K562 (cell line): ENCODE data around the gene HPS5. TPM values are rescaled to one million over a fixed set of nuclear protein-coding genes. Genes with fewer than 3 reads are reported as not detected.

Experiments used
- ATAC-seq: fragments of 200-7000 bp; cut with Tn5 transposase; 3 replicates; pipeline ENCODE4 v1.9.1; 2020; ENCODE audit warnings: moderate library complexity
- BruUV-seq: library from RNA; stranded (reverse); fragments of 400-500 nt; replicated peaks from 2 replicates; lab custom pipeline; 2021; lab: Mats Ljungman, UMichigan
- CTCF ChIA-PET: fragments of 300-600 bp; formaldehyde crosslinking; extraction: SDS; loops from one replicate; lab custom pipeline; 2021; ENCODE audit warnings: low intra/inter-chr PET ratio; lab: Yijun Ruan, JAX
- POLR2A ChIA-PET: fragments of 300-600, 350-650 bp; sonication (Branson Sonifier 250); formaldehyde crosslinking; extraction: SDS; loops from one replicate; lab custom pipeline; 2021; ENCODE audit warnings: antibody characterized with exemption, inconsistent platforms; lab: Yijun Ruan, JAX
- DNase-seq, 4 experiments: peaks; one replicate each; pipeline versions ENCODE4 v3.0.0 to v3.0.0-alpha.2; 2011 to 2018; ENCODE audit warnings: low spot score in 3 of 4, mixed read lengths in 3 of 4; ENCODE audit errors: extremely low read depth in 1 of 4
- FAIRE-seq: peaks from 2 replicates; lab custom pipeline; 2011; peaks lifted over from hg19 to GRCh38; lab: Jason Lieb, UNC
- H2AFZ ChIP-seq: 2 replicates; pipeline ENCODE4 v1.6.0; 2011; ENCODE audit warnings: low read depth, low read length, control low read depth, inconsistent platforms
- H3K27ac ChIP-seq: fragments of 200-600 bp; 3 replicates; pipeline ENCODE4 v1.8.0; 2011; ENCODE audit warnings: low read depth, mild to moderate bottlenecking, control low read depth, inconsistent platforms, low read length, moderate library complexity, mixed read lengths; ENCODE audit errors: extremely low read depth
- H3K27me3 ChIP-seq, 2 experiments: fragments of 300-600 bp in 1 of 2; 2 replicates in 1 of 2; 3 replicates in 1 of 2; pipeline versions ENCODE4 v1.6.0 to v1.8.0; 2011; ENCODE audit warnings: inconsistent platforms in 2 of 2, low read length in 2 of 2, mild to moderate bottlenecking in 1 of 2, mixed read lengths in 1 of 2, moderate library complexity in 1 of 2; ENCODE audit not compliant: control insufficient read depth in 2 of 2, insufficient read depth in 2 of 2
- H3K36me3 ChIP-seq: fragments of 300-600 bp; 3 replicates; pipeline ENCODE4 v1.8.0; 2011; ENCODE audit warnings: mild to moderate bottlenecking, low read length, inconsistent platforms; ENCODE audit not compliant: control insufficient read depth, insufficient read depth
- H3K4me1 ChIP-seq, 2 experiments: fragments of 200-600 bp in 1 of 2; replicated peaks in 1 of 2; 2 replicates in 1 of 2; 3 replicates in 1 of 2; pipeline versions ENCODE4 v1.5.1 to v1.8.0; 2011; ENCODE audit warnings: inconsistent platforms in 2 of 2, low read length in 2 of 2, mild to moderate bottlenecking in 1 of 2, mixed read lengths in 1 of 2, moderate library complexity in 1 of 2; ENCODE audit not compliant: control insufficient read depth in 2 of 2, insufficient read depth in 2 of 2
- H3K4me2 ChIP-seq: 2 replicates; pipeline ENCODE4 v1.6.1; 2011; ENCODE audit warnings: low read length, control low read depth, inconsistent platforms, mixed read lengths; ENCODE audit not compliant: insufficient read depth
- H3K4me3 ChIP-seq: fragments of 200-600 bp; sonication (generic), shearing (Covaris generic); 2 replicates; pipeline ENCODE4 v1.5.1; 2016; ENCODE audit warnings: control low read depth, inconsistent platforms
- H3K79me2 ChIP-seq: fragments of 200-600 bp; 3 replicates; pipeline ENCODE4 v1.8.0; 2011; ENCODE audit warnings: low read length, inconsistent platforms; ENCODE audit not compliant: control insufficient read depth, insufficient read depth
- H3K9ac ChIP-seq, 2 experiments: 2 replicates each; pipeline versions ENCODE4 v1.6.0 to v1.6.1; 2011; ENCODE audit warnings: low read depth in 2 of 2, low read length in 2 of 2, control low read depth in 1 of 2, inconsistent platforms in 1 of 2, mild to moderate bottlenecking in 1 of 2, mixed read lengths in 1 of 2; ENCODE audit not compliant: insufficient read depth in 1 of 2
- H3K9me1 ChIP-seq: one replicate; pipeline ENCODE4 v1.6.0; 2011; ENCODE audit warnings: inconsistent platforms, mild to moderate bottlenecking, low read length, moderate library complexity; ENCODE audit not compliant: control insufficient read depth, insufficient read depth
- H3K9me3 ChIP-seq: replicated peaks from 2 replicates; pipeline ENCODE4 v1.5.1; 2011; ENCODE audit warnings: low read depth, low read length, inconsistent platforms; ENCODE audit not compliant: control insufficient read depth, insufficient read depth
- H4K20me1 ChIP-seq: replicated peaks from 2 replicates; pipeline ENCODE4 v1.6.1; 2011; ENCODE audit warnings: low read length, inconsistent platforms, mixed read lengths; ENCODE audit not compliant: control insufficient read depth, insufficient read depth
- JUNB ChIP-seq: fragments of 450-650 bp; formaldehyde crosslinking; conservative IDR thresholded peaks from 2 replicates; pipeline ENCODE4 v1.4.0; 2020; ENCODE audit warnings: mild to moderate bottlenecking
- NONO ChIP-seq, 2 experiments: fragments of 200-400 bp in 1 of 2; fragments of 450-650 bp in 1 of 2; formaldehyde crosslinking in 1 of 2; IDR thresholded peaks; 2 replicates each; pipeline ENCODE4 v1.6.1; 2017; ENCODE audit warnings: low read depth in 2 of 2, mild to moderate bottlenecking in 2 of 2, moderate library complexity in 2 of 2, low read length in 1 of 2
- NR2C2 ChIP-seq, 2 experiments: fragments of 200-800 bp in 1 of 2; sonication (Bioruptor generic) in 1 of 2; sonication (generic) in 1 of 2; formaldehyde crosslinking in 1 of 2; IDR thresholded peaks; 2 replicates each; pipeline versions ENCODE4 v1.6.1 to v1.8.0; 2016 to 2022; ENCODE audit warnings: mild to moderate bottlenecking in 1 of 2, missing compliant biosample characterization in 1 of 2, missing genetic modification characterization in 1 of 2, missing genetic modification reagents in 1 of 2
- TRIM28 ChIP-seq: fragments of 450-650 bp; IDR thresholded peaks from 2 replicates; pipeline ENCODE4 v1.6.1; 2017
- ZNF165 ChIP-seq: fragments of 250-450 bp; sonication (Bioruptor Pico); IDR thresholded peaks from 2 replicates; pipeline ENCODE4 v1.4.0; 2020; ENCODE audit warnings: borderline replicate concordance
- ZNF232 ChIP-seq: sonication (generic); formaldehyde crosslinking; IDR thresholded peaks from 2 replicates; pipeline ENCODE4 v1.8.0; 2022; ENCODE audit warnings: mild to moderate bottlenecking, missing genetic modification reagents
- ZNF239 ChIP-seq: fragments of 250-450 bp; sonication (Bioruptor Pico); IDR thresholded peaks from 2 replicates; pipeline ENCODE4 v1.4.0; 2020; ENCODE audit warnings: mild to moderate bottlenecking
- ZNF24 ChIP-seq: fragments of 450-650 bp; IDR thresholded peaks from 2 replicates; pipeline ENCODE4 v1.6.1; 2016
- ZNF592 ChIP-seq: fragments of 450-650 bp; IDR thresholded peaks from 2 replicates; pipeline ENCODE4 v1.6.1; 2017; ENCODE audit warnings: antibody characterized with exemption, mild to moderate bottlenecking
- ZNF655 ChIP-seq: fragments of 250-450 bp; sonication (Bioruptor Pico); IDR thresholded peaks from 2 replicates; pipeline ENCODE4 v1.5.0; 2021
- WGBS: fragments of 100-300 bp; shearing (Covaris generic); methylation state at CpG from one replicate; pipeline ENCODE4 v1.1.6; 2016; ENCODE audit warnings: low coverage, mixed read lengths; ENCODE audit not compliant: insufficient coverage; ENCODE audit errors: missing lambda C conversion rate; 5-methylcytosine and 5-hydroxymethylcytosine counted together
- in situ Hi-C: fragments of 300-500 bp; cut with MboI; formaldehyde crosslinking; loops from 4 replicates; pipeline ENCODE4 v1.15.0; 2018; ENCODE audit warnings: inconsistent platforms, mixed read lengths
- intact Hi-C: fragments of 100-400 bp; cut with micrococcal nuclease; formaldehyde crosslinking; loops from 2 replicates; pipeline ENCODE4 v1.14.2; 2022
- polyA plus RNA-seq, 8 experiments: library from polyadenylated mRNA; depleted of rRNA in 4 of 8; stranded (reverse) in 5 of 8; unstranded in 3 of 8; fragments of >200 nt; fragmentation: Nextera tagmentation in 2 of 8; fragmentation: Illumina TruSeq in 1 of 8; extraction: Ambion mirVana in 2 of 8; extraction: Trizol in 1 of 8; gene quantifications; 2 replicates each; pipeline versions ENCODE4 v1.2.1 to v1.2.3, GENCODE V29; 2011 to 2014; ENCODE audit warnings: inconsistent platforms in 1 of 8, missing spikeins in 1 of 8
- total RNA-seq, 7 experiments: library from RNA; depleted of rRNA in 6 of 7; stranded (reverse); fragments of >200 nt in 6 of 7; fragmentation: Illumina TruSeq in 2 of 7; extraction: Trizol in 2 of 7; gene quantifications; 2 replicates each; pipeline versions ENCODE4 v1.2.1 to v1.2.3, GENCODE V29; 2011 to 2021; ENCODE audit warnings: low replicate concordance in 1 of 7
- TF ChIP-seq, protein P1 (sequence below): IDR thresholded peaks from 2 replicates; pipeline ENCODE4 v1.6.1; 2012; ENCODE audit warnings: low read depth, low read length, improper control_type of control experiment, borderline replicate concordance

HPS5 gene
- total and polyA plus RNA-seq, 9 of the 15 experiments (the other 6 are each of a cell fraction or from before 2014, with no cell fraction given) = 12.2 to 28.1 (median 16.8) TPM

- no TSS peak for BruUV-seq
- H3K79me2 ChIP-seq = no peaks in the 10 kb centered on the region
- CTCF ChIA-PET = interaction anchor here (0.6 kb wide), 1 partner anchor 132 kb away, joined by 5 read pairs; no protein-coding TSS in a partner anchor
- no peaks in the 10 kb centered on the region for H3K4me1 ChIP-seq
- no peaks in the 10 kb centered on the region for H3K36me3 ChIP-seq
- WGBS = 0% methylated on average over 2 of the region's 2 CpGs
- no peak within 1 kb of the TSS for H3K4me2 ChIP-seq
- no peak within 1 kb of the TSS for H3K27ac ChIP-seq
- H3K9me1 ChIP-seq = no peaks in the 10 kb centered on the region
- no peak within 1 kb of the TSS for H3K4me3 ChIP-seq
- FAIRE-seq (no peak), DNase-seq (no peak), ATAC-seq (no peak)
- no peak within 1 kb of the TSS for H3K9ac ChIP-seq
- no peaks in the 10 kb centered on the region; the same call in 1 of the 2 replicates for H4K20me1 ChIP-seq
- TF ChIP-seq NR2C2 (CRISPR knock-in tag; IDR thresholded peaks at IDR 0.05) (no peak), NR2C2 (tag; IDR thresholded peaks at IDR 0.05) (no peak), ZNF239 (CRISPR knock-in tag) (no peak), ZNF24 (no peak), ZNF592 (no peak), ZNF232 (CRISPR knock-in tag) (no peak), ZNF655 (CRISPR knock-in tag) (no peak), JUNB (CRISPR knock-in tag) (no peak), ZNF165 (CRISPR knock-in tag) (no peak), NONO (IDR thresholded peaks at IDR 0.05; ENCODE audit: low read depth in 2 of 2, low read length in 1 of 2) (no peak), TRIM28 (no peak)
- TF ChIP-seq, protein P1, sequence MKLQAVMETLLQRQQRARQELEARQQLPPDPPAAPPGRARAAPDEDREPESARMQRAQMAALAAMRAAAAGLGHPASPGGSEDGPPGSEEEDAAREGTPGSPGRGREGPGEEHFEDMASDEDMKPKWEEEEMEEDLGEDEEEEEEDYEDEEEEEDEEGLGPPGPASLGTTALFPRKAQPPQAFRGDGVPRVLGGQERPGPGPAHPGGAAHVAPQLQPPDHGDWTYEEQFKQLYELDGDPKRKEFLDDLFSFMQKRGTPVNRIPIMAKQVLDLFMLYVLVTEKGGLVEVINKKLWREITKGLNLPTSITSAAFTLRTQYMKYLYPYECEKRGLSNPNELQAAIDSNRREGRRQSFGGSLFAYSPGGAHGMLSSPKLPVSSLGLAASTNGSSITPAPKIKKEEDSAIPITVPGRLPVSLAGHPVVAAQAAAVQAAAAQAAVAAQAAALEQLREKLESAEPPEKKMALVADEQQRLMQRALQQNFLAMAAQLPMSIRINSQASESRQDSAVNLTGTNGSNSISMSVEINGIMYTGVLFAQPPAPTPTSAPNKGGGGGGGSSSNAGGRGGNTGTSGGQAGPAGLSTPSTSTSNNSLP = no peak
- peaks cover 10 to 16% of the 10 kb centered on the region in 2 experiments; a peak in 4 of 5 replicates for H3K27me3 ChIP-seq
- POLR2A ChIA-PET = no interaction called here
- intact Hi-C loops (loop anchor here (10.0 kb wide), 1 partner anchor 288 kb away; the partner anchor contains the start of gene TSG101), in situ Hi-C loops (no loop called here)
- H3K9me3 ChIP-seq = no peaks in the 10 kb centered on the region
- no peak within 1 kb of the TSS for H2AFZ ChIP-seq
Observed at GRCh38 chr11:18236664-18237356, 85.1 kb downstream of the HPS5 start, which contains the start of gene SAA4. SAA4 (minus strand) TSS chr11:18236802; CDS start chr11:18235926, 876 bp downstream.
